Measurements from ENCODE around the gene ZNF408. TPM values are rescaled to one million over a fixed set of nuclear protein-coding genes. Genes with fewer than 3 reads are reported as not detected.

Gene ZNF408
- total and polyA plus RNA-seq, 2 of the 13 experiments (the other 11 are each of a cell fraction or from before 2014, with no cell fraction given) = 11.2 to 12.5 TPM

GRCh38 chr11:46675288-46675851 is 25.5 kb upstream of the ZNF408 start (continued):
- TF ChIP-seq, protein P1, sequence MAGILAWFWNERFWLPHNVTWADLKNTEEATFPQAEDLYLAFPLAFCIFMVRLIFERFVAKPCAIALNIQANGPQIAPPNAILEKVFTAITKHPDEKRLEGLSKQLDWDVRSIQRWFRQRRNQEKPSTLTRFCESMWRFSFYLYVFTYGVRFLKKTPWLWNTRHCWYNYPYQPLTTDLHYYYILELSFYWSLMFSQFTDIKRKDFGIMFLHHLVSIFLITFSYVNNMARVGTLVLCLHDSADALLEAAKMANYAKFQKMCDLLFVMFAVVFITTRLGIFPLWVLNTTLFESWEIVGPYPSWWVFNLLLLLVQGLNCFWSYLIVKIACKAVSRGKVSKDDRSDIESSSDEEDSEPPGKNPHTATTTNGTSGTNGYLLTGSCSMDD (CRISPR knock-in tag; IDR thresholded peaks at IDR 0.05) = no peak
- peak; percentile 46; the same call in 1 of the 2 replicates for TF ChIP-seq FOSL2 (CRISPR knock-in tag; IDR thresholded peaks at IDR 0.05)
- TF ChIP-seq, protein P2, sequence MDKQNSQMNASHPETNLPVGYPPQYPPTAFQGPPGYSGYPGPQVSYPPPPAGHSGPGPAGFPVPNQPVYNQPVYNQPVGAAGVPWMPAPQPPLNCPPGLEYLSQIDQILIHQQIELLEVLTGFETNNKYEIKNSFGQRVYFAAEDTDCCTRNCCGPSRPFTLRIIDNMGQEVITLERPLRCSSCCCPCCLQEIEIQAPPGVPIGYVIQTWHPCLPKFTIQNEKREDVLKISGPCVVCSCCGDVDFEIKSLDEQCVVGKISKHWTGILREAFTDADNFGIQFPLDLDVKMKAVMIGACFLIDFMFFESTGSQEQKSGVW (CRISPR knock-in tag; IDR thresholded peaks at IDR 0.05; ENCODE audit: borderline replicate concordance) = no peak
- TF ChIP-seq, protein P3, sequence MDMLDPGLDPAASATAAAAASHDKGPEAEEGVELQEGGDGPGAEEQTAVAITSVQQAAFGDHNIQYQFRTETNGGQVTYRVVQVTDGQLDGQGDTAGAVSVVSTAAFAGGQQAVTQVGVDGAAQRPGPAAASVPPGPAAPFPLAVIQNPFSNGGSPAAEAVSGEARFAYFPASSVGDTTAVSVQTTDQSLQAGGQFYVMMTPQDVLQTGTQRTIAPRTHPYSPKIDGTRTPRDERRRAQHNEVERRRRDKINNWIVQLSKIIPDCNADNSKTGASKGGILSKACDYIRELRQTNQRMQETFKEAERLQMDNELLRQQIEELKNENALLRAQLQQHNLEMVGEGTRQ (IDR thresholded peaks at IDR 0.05; ENCODE audit: low read depth, low read length) = peak; percentile 69
- TF ChIP-seq, protein P3 (CRISPR knock-in tag; IDR thresholded peaks at IDR 0.05; ENCODE audit: borderline replicate concordance) = peak; percentile 51; the same call in 1 of the 2 replicates
- TF ChIP-seq, protein P4, sequence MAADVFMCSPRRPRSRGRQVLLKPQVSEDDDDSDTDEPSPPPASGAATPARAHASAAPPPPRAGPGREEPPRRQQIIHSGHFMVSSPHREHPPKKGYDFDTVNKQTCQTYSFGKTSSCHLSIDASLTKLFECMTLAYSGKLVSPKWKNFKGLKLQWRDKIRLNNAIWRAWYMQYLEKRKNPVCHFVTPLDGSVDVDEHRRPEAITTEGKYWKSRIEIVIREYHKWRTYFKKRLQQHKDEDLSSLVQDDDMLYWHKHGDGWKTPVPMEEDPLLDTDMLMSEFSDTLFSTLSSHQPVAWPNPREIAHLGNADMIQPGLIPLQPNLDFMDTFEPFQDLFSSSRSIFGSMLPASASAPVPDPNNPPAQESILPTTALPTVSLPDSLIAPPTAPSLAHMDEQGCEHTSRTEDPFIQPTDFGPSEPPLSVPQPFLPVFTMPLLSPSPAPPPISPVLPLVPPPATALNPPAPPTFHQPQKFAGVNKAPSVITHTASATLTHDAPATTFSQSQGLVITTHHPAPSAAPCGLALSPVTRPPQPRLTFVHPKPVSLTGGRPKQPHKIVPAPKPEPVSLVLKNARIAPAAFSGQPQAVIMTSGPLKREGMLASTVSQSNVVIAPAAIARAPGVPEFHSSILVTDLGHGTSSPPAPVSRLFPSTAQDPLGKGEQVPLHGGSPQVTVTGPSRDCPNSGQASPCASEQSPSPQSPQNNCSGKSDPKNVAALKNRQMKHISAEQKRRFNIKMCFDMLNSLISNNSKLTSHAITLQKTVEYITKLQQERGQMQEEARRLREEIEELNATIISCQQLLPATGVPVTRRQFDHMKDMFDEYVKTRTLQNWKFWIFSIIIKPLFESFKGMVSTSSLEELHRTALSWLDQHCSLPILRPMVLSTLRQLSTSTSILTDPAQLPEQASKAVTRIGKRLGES (CRISPR knock-in tag; IDR thresholded peaks at IDR 0.05; ENCODE audit: borderline replicate concordance) = no peak
- no peak for TF ChIP-seq ZMYM3 (CRISPR knock-in tag; IDR thresholded peaks at IDR 0.05)
- TF ChIP-seq, protein P5, sequence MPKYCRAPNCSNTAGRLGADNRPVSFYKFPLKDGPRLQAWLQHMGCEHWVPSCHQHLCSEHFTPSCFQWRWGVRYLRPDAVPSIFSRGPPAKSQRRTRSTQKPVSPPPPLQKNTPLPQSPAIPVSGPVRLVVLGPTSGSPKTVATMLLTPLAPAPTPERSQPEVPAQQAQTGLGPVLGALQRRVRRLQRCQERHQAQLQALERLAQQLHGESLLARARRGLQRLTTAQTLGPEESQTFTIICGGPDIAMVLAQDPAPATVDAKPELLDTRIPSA (CRISPR knock-in tag; IDR thresholded peaks at IDR 0.05; ENCODE audit: borderline replicate concordance) = no peak
- TF ChIP-seq KAT7 (CRISPR knock-in tag; IDR thresholded peaks at IDR 0.05; ENCODE audit: borderline replicate concordance) = no peak
- TF ChIP-seq TFE3 (CRISPR knock-in tag; IDR thresholded peaks at IDR 0.05) = peak; percentile 63
- no peak for TF ChIP-seq ZFP62 (CRISPR knock-in tag; IDR thresholded peaks at IDR 0.05)
- no peak for TF ChIP-seq TRAFD1 (CRISPR knock-in tag; IDR thresholded peaks at IDR 0.05; ENCODE audit: borderline replicate concordance)
- TF ChIP-seq ZBTB37 (CRISPR knock-in tag; IDR thresholded peaks at IDR 0.05) = peak; percentile 71; the same call in 1 of the 2 replicates
- 0 out of 2 replicates have a peak, but pooled peaks have one; percentile 47 for TF ChIP-seq ZNF644 (CRISPR knock-in tag; IDR thresholded peaks at IDR 0.05; ENCODE audit: low read depth)
- TF ChIP-seq NR3C1 (CRISPR knock-in tag; IDR thresholded peaks at IDR 0.05) = no peak
- no peak; the same call in 1 of the 2 replicates for TF ChIP-seq ZNF274 (CRISPR knock-in tag; IDR thresholded peaks at IDR 0.05)
